GM12874 (cell line): ENCODE measurements around the gene HBB.
"Not testable (repeated sequence)": the region's sequence is repeated elsewhere in the genome, so short reads cannot be mapped to it uniquely, and the experiment has no call there.

Experiments used
- CTCF ChIP-seq: IDR thresholded peaks from 2 replicates; pipeline ENCODE4 v1.5.1; 2011; ENCODE audit warnings: low read depth, mild to moderate bottlenecking, control low read depth, low read length, moderate library complexity; ENCODE audit not compliant: insufficient read depth

The HBB gene

GRCh38 chr11:5250543-5251204 lies 23.8 kb upstream of the HBB start:
- TF ChIP-seq CTCF = no peak

- not testable (repeated sequence) for TF ChIP-seq CTCF
Observed at GRCh38 chr11:5249807-5250396, 23.0 kb upstream of the HBB start, which contains the start of gene HBG1. TSS of gene HBG1 (minus strand) at chr11:5249857. CDS start at chr11:5249804, 53 bp downstream.

GRCh38 chr11:5247472-5248192 lies 20.8 kb upstream of the HBB start:
- TF ChIP-seq CTCF = no peak

- no peak for TF ChIP-seq CTCF
Observed at GRCh38 chr11:5246772-5247471, 20.1 kb upstream of the HBB start.

- no peak for TF ChIP-seq CTCF
Observed at GRCh38 chr11:5245155-5245554, 18.3 kb upstream of the HBB start.

- no peak for TF ChIP-seq CTCF
Observed at GRCh38 chr11:5243816-5244180, 16.9 kb upstream of the HBB start.

- TF ChIP-seq CTCF = no peak
Observed at GRCh38 chr11:5242933-5243815, 16.3 kb upstream of the HBB start.
